Measurements from ENCODE around the gene LSMEM2.
A peak's percentile ranks its signal among the peaks of the same experiment; 100 is the strongest.
"Not testable (repeated sequence)": the region's sequence is repeated elsewhere in the genome, so short reads cannot be mapped to it uniquely, and the experiment has no call there.

LSMEM2 gene

GRCh38 chr3:50269977-50270413 is 8.9 kb upstream of the LSMEM2 start:
- no peak for DNase-seq (ENCODE audit: insufficient read length, low spot score)
- FAIRE-seq: no peak

GRCh38 chr3:50270422-50271224 is 8.3 kb upstream of the LSMEM2 start:
- no peak for FAIRE-seq
- DNase-seq (ENCODE audit: insufficient read length, low spot score): no peak
- no peak for TF ChIP-seq CTCF (IDR thresholded peaks at IDR 0.05; ENCODE audit: insufficient read depth, missing control alignments)

More at GRCh38 chr3:50269977-50270413, 8.9 kb upstream of the LSMEM2 start:
- no peak for TF ChIP-seq CTCF (IDR thresholded peaks at IDR 0.05; ENCODE audit: insufficient read depth, missing control alignments)

- DNase-seq (ENCODE audit: insufficient read length, low spot score): no peak
- TF ChIP-seq CTCF (IDR thresholded peaks at IDR 0.05; ENCODE audit: insufficient read depth, missing control alignments): no peak
- no peak for FAIRE-seq
Observed at GRCh38 chr3:50271314-50271936, 7.5 kb upstream of the LSMEM2 start.

GRCh38 chr3:50272538-50272910 is 6.4 kb upstream of the LSMEM2 start:
- FAIRE-seq; DNase-seq (ENCODE audit: insufficient read length, low spot score): not testable (repeated sequence)

GRCh38 chr3:50272911-50273688 is 5.8 kb upstream of the LSMEM2 start:
- FAIRE-seq (no peak), DNase-seq (ENCODE audit: insufficient read length, low spot score) (peak; percentile 99)
- peak; percentile 89 for TF ChIP-seq CTCF (IDR thresholded peaks at IDR 0.05; ENCODE audit: insufficient read depth, missing control alignments)

GRCh38 chr3:50273689-50274065 is 5.2 kb upstream of the LSMEM2 start:
- TF ChIP-seq CTCF (IDR thresholded peaks at IDR 0.05; ENCODE audit: insufficient read depth, missing control alignments): no peak
- FAIRE-seq (no peak), DNase-seq (ENCODE audit: insufficient read length, low spot score) (no peak)

- peak; percentile 70 for TF ChIP-seq CTCF (IDR thresholded peaks at IDR 0.05; ENCODE audit: insufficient read depth, missing control alignments)
- FAIRE-seq (no peak), DNase-seq (ENCODE audit: insufficient read length, low spot score) (no peak)
Observed at GRCh38 chr3:50274371-50275104, 4.3 kb upstream of the LSMEM2 start.

All from D721Med (cell line).